COLO668 (cell line): ENCODE measurements around the gene CCDC40.
A peak's percentile ranks its signal among the peaks of the same experiment; 100 is the strongest.

Experiments used
- DNase-seq: peaks from one replicate; lab custom pipeline; 2025; ENCODE audit not compliant: unreplicated experiment; lab: John Stamatoyannopoulos, UW

Gene CCDC40

GRCh38 chr17:80110927-80111701 is 74.7 kb downstream of the CCDC40 start:
- DNase-seq: no peak

- DNase-seq: no peak
Observed at GRCh38 chr17:80111702-80112470, 75.4 kb downstream of the CCDC40 start.

DNA sequence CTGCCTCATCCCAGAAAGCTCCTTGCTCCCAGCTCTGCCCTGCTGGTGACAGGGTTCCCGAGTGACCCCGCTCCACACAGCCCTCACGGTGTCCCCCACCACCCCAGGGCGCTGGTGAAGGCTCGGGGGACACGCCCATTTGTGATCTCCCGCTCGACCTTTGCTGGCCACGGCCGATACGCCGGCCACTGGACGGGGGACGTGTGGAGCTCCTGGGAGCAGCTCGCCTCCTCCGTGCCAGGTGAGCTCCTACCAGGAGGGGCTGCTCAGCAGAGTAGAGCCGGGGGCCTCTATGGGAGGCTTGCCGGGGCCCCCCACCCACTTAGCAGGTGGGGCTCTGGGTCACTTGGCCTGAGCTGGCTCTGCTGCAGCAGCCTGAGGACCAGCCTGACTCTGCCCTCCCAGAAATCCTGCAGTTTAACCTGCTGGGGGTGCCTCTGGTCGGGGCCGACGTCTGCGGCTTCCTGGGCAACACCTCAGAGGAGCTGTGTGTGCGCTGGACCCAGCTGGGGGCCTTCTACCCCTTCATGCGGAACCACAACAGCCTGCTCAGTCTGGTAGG is 76.1 kb downstream of the CCDC40 start:
- DNase-seq: no peak

- DNase-seq: no peak
Observed at GRCh38 chr17:80113033-80113484, 76.6 kb downstream of the CCDC40 start.

GRCh38 chr17:80114758-80115157 is 78.3 kb downstream of the CCDC40 start:
- DNase-seq: no peak

DNA sequence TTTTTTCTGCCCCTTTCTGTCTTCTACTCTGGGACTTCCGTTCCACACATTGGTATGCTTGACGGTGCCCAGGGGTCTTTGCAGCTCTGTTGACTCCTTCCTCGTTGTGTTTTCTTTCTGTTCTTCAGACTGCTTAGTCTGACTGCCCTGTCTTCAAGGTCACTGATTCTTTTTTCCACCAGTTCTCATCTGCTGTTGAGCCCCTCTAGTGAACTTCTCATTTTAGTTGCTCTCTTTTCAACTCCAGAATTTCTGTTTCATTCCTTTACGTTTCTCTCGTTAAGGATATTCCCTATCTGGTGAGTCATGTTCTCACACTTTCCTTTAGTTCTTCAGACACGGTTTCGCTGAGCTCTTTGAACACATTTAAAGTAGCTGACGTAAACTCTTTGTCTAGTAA is 78.7 kb downstream of the CCDC40 start:
- no peak for DNase-seq

- DNase-seq: no peak
Observed at GRCh38 chr17:80116276-80116920, 80.0 kb downstream of the CCDC40 start.

- DNase-seq: no peak
Observed at GRCh38 chr17:80116921-80117380, 80.5 kb downstream of the CCDC40 start.

DNA sequence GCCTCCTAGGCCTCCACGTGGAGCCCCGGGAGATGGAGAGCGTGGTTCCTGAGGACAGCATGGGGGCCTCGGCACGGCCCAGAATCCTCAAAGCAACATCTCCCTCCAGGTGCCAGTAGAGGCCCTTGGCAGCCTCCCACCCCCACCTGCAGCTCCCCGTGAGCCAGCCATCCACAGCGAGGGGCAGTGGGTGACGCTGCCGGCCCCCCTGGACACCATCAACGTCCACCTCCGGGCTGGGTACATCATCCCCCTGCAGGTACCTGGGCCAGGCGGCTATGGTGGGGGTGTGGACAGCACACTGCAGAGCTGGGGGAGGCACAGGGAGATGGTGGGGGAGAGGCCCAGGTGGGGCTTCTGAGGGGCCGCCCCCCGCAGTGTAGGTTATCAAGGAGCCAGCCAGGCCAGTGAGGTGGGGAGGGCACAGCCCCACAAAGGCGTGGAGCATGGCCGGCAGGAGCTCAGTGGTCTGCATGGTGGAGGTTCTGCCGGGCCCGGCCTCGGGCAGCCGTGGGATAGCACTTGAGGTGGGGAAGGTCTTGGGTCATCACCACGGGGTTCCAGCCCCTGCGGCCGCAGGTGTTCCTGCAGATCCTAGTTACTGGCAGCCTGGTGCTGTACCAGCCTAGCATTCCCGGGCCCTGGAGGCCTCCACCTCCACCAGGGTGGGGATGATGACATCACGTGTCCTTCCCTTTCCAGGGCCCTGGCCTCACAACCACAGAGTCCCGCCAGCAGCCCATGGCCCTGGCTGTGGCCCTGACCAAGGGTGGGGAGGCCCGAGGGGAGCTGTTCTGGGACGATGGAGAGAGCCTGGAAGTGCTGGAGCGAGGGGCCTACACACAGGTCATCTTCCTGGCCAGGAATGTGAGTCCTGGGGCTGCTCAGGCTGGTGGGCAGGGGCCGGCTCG is 81.3 kb downstream of the CCDC40 start:
- DNase-seq: no peak

DNA sequence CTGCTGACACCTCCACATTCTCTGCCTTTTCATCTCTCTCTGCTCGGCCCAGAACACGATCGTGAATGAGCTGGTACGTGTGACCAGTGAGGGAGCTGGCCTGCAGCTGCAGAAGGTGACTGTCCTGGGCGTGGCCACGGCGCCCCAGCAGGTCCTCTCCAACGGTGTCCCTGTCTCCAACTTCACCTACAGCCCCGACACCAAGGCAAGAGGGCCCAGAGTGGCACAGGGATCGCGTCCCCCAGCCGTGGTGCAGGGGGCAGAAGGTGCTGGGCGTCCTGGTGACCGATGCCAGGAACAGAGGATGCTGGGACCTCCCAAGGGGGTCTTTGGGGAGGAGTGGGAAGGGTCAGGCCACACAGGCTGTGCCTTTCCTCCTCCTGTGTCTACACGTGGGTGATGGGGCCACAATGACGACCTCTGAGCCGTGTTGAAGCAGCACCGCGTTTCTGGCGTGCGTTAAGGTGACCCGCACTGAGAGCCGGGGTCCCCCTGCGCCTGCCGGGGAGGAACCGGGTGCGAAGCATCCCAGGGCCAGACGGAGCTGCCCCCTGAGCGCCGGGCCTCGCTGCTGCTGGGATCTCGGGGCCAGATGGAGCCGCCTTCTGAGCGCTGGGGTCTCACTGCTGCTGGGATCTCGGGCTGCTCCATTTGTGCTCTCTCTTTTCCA is 82.3 kb downstream of the CCDC40 start:
- no peak for DNase-seq

GRCh38 chr17:80119271-80119791 is 82.9 kb downstream of the CCDC40 start:
- no peak for DNase-seq

GRCh38 chr17:80119839-80120238 is 83.4 kb downstream of the CCDC40 start:
- no peak for DNase-seq

- no peak for DNase-seq
Observed at GRCh38 chr17:80122026-80122575, 85.7 kb downstream of the CCDC40 start.

- DNase-seq: no peak
Observed at GRCh38 chr17:80122926-80123505, 86.6 kb downstream of the CCDC40 start.

DNA sequence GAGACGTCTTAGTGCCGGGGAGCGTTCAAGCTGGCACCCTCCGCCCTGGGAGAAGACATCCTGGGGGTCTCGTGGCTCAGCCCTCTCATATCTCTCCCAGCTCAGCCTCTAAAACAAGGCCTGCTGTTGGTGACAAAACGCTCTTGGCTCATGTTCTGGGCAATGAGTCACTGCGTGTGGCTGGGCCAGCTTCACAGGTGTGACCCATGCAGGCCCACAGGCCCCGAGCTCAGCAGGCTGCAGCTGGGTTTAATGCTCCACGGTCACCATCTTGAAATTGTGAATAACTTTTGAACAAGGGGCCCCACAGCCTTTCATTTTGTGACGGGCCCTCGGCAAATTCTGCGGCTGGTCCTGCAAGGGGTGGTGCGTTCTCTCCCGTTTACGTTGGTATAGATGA is 87.3 kb downstream of the CCDC40 start:
- peak; percentile 2 for DNase-seq

DNA sequence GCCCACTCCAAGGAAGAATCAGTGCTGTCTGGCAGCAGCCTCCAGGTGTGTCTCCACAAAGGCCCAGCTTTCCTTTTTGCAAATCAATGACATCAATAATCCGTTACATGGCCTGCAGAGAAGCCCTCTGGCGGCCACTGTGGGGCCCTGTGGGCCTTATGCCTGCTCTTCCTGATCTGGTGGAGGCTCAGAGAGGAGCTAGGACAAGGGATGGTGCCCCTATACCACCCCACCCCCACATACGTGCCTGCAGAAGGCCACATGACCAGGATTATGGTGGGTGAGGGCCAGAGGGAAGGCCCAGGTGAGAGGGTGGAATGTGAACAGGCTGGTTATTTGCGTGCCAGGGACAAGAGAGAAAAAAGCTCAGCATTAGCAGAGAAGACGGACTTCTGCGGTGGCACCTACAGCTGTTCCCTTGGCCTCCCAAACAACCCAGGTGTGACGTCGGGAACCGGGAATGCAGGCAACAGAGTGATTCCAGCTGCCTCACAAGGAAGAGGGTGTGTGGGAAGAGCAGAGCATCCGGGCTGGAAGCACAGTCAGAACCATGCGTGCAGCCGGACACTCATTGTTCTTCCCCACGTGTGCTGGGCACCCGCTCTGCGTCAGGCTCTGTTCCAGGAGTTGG is 88.0 kb downstream of the CCDC40 start:
- peak; percentile 46 for DNase-seq

DNA sequence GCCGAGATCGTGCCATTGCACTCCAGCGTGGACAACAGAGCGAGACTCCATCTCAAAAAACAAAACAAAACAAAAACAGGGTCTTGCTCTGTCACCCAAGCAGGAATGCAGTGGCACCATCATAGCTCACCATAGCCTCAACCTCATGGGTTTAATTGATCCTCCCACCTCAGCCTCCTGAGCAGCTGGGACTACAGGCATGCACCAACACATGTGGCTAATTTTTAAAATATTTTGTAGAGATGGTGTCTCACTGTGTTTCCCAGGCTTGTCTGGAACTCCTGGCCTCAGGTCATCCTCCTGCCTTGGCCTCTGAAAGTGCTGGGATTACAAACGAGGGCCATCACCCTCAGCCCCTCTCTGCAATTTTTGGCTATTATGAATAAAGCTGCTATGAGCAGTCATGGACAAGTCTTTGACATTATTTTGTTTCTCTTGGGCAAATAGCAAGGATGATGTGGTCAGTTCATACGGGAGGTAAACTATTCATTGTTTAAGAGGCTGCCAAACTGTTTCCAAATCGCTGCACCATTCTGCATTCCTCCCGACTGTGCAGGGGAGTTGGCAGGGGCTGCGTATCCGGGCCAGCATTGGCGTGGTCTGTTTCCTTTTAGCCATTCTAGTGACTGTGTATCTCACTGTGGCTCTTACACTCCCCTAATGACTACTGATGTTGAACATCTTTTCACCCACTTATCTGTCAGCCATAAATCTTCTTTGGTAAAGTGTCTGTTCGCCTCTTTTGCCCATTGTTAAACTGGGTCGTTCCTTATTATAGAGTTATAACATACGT is 89.4 kb downstream of the CCDC40 start:
- no peak for DNase-seq

DNA sequence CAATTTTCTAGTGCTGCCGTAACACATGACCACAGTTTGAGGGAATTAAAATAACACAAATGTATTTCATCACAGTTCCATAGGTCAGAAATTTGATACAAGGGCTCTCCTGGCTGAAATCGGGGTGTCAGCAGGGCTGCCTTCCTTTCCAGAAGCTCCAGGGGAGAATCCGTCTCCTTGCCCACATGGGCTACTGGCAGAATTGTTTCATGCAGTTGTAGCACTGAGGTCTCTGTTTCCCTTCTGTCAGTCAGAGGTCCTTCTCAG is 89.9 kb downstream of the CCDC40 start:
- DNase-seq: no peak
